ENCODE results near the gene HSPA12A.
A peak's percentile ranks its signal among the peaks of the same experiment; 100 is the strongest.

Gene HSPA12A

DNA sequence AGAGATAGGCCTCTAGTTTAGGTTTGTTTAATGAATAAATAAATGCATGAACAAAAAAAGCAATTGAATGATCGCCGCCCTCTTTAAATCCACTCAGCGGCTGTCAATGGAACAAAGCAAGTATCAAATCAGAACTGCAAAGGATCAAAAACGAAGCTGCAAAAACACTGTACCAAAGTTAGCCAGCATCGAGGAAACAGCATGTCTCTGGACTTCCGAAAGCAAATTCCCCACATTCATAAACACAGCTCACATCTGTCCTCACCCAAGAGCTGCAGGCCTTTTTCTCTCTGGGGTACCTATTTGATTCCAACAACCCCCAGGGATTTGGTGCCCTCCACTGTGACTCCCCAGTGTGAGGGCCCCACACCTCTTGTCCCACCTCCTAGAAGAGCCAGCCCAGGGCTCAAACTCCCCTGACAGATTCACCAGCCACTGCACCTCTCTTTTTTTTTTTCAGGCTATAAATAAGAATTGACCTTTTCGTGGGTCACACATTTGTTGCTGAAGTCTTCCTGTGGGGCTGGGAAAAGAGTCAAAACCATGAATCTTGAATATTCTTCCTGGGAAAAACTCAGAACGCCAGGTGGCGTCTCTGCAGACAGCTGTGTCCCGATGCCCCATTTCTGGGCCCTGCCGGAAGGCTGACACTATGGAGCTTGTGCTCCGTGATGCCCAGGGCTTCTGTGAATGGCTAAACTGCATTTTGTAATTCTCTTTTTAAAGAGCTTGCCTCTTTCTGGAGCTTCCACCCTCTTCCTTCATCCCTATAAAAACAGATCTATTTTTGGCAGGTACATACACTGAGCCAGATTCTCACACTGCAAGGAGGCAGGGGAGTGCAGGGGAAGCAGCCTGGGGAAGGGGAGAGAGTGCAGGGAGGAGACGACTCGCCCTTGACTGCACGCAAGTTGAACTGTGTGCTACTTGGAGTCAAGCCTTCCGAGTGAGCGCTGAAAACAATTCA, 51.7 kb downstream of the HSPA12A start:
- no peak for DNase-seq

DNA sequence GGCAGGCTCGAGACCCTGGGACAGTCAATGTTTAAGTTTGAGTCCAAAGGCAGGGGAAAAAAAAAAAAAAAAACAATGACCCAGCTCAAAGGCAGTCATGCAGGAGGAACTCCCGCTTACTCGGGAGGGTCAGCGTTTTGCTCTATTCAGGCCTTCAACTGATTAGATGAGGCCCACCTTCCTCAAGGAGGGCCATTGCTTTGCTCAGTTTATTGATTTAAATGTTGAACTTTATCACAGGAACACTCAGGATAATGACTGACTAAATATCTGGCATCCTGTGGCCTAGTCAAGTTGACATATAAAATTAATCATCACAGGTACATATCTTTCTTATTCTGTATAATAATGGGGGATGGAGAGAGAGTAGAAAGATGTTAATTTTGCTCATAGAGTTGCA, 52.6 kb downstream of the HSPA12A start:
- DNase-seq: no peak

DNA sequence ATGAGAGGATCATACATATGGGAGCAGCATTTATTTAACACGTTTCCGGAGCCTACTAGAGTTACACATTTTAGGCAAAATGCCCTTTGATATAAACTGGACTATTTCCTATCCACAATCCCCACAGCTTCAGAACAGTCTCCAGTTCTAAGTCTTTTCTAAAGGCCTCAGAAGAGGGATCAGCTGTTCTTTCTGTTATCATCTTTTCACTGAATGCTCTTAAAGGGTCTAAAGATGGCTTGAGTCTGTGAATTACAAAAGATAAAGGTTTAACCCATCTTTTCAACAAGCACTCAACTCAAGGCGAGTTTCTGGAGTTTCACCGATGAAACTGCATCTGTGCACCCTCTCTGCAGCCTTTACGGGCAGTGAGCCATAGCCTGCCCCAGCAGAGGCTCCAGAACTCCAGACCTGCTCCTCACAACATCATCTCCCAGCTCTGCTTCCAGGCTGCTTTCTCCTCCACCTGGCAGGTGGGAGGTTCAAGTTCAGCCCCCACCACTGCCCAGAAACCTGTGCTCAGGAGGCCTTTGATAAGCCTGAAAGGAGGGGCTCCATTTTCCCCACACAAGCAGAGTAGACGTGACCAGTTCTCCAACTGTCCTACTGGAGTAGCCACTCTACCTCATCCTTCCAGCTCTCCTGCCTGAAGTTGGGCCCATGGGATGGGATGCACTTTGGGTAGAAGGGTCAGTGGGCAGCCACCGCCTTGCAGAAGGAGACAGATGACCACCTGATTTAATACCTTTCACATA, 53.4 kb downstream of the HSPA12A start:
- DNase-seq: no peak

DNA sequence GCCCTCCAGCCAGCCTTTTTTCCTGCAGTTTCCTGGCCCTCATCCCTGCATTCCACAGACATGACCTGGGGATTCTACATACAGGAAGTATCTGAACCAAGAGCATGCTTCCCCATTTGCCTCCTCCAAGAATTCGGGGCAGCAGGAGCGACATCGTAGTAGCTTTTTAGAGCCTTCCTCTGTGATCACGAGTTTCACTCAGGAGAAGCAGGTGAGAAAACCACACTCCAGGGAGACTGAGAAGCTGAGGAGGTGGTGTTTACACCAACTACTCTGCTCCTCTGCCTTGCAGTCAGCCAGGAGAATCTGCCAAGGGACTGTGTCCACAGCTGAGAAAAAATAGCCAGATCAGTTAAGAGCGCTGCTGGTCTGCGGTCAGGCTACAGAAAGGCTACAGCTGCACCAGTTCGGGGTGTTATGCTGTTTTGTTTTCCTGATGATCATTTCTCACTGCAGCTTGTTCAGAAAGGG, 54.1 kb downstream of the HSPA12A start:
- DNase-seq: peak; percentile 75

DNA sequence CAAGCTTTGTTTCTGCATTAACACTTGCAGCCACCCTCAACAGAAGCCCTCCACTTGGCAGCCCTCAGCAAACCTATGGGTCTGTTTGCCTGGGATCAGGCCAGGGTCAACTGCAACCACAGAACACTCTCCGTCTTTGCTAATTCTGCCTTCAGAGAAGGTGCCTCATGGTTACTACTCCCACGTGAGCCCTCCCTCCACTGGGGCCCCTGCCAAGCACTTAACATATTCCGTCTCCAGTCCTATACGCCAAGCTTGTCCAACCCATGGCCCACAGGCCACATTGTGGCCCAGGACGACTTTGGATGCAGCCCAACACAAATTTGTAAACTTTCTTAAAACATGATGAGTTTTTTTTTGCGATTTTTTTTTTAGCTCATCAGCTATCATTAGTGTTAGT, 54.7 kb downstream of the HSPA12A start:
- DNase-seq: no peak

DNA sequence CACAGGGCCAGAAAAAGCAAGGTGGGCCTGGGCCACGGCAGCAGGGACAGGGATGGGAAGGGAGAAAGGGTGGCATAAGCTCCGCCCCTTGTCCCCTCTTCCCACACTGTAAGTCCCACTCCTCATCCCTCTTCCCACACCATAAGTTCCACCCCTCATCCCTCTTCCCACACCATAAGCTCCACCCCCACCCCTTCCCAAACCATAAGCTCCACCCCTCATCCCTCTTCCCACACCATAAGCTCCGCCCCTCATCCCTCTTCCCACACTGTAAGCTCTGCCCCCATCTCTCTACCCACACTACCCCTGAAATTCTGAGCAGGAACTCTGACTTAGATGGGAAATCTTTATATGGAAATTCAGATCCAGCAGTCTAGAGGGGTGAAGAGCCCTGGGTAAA, 55.7 kb downstream of the HSPA12A start:
- DNase-seq: no peak

DNA sequence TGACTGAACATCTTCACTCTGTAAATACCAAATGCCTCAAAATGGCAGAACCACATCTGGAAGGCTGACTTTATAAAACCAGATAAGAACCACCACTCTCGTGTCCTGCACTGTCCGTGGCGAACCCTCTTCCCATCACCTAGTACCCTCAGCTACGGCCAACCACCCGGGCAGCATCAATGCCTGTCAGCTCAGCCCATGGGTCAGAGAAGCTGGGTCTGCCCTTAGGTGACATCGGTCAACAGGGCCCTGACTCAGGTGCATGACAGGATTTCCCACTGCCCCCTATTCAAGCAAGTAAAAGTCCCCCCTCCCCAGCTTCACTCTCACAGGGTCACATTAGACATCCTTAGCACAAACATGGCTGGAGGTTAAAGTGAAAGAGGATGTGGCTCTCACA, 56.6 kb downstream of the HSPA12A start:
- no peak for DNase-seq

DNA sequence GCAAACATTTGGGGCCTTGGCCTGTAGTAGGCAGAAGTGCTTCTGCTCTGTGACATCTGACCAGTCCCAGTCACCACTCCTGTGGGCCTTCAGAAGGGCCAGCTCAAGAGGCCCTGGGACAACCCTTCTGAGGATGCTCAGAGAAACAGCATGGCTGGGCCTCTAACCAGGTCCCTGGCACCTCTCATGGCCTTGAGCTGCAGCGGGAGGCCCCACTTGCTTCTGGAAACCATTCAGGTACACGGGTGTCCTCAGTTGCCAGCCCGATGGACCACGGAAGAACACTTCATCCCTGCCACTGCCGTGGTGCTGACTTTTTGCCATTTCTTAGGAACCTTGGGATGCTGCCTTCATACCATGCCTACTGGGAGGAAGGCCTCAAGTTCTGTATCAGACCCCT, 57.6 kb downstream of the HSPA12A start:
- DNase-seq: no peak

DNA sequence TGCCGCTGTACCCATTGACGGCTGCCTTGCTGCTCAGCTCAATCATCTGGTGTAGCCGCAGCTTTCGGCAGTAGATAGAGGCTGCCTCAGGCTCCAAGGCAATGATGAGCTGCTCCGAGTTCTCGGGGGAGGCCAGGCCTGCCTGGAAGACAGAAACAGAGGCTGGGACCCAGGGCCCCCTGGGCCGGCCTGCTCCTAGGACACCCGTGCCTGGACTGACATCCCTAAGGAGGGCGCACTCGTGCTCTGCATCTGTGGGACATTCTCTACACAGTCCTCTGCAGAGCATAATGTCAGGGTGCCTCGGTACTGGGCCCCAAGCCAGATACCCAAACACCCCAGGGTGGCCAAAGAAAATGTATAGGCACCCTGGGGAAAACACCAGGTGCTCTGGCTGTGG, 58.5 kb downstream of the HSPA12A start:
- DNase-seq: no peak

DNA sequence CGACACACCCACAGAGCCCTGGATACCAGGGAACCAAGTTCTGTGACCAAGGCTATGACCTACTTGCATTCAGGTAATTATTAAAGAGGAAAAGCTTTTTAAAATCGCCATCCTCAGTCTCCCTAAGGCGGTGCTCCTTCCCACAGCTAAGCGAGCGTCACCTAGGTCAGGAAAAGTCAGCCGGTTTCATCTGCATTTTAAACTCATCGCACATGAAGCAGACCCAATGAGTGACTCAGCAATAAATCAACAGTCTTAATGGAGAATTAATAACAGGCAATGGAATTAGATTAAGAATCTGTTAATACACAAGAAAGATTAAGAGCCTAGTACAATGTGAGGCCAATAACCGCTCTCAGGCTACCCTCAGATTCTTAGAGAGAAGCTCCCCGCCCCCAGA, 59.2 kb downstream of the HSPA12A start:
- DNase-seq: no peak

DNA sequence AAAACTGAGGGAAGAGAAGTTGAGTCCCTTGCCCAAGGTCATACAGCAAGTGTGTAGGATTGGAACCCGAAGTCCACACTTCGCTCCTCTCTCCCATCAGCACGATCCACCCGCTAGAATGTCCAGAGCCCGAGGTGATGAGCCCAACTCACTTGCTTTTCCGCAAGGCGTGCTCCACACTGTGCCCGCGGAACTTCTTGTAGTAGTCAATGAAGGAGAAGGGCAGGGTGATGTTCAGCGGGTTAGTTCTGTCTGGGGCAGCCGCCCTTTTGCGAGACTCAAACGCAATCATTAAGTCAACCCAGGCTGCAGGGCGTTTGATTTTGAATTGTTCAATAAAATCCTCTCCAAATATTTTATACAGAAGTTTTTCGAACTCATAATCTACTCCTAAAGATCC, 63.0 kb downstream of the HSPA12A start:
- DNase-seq: no peak

DNA sequence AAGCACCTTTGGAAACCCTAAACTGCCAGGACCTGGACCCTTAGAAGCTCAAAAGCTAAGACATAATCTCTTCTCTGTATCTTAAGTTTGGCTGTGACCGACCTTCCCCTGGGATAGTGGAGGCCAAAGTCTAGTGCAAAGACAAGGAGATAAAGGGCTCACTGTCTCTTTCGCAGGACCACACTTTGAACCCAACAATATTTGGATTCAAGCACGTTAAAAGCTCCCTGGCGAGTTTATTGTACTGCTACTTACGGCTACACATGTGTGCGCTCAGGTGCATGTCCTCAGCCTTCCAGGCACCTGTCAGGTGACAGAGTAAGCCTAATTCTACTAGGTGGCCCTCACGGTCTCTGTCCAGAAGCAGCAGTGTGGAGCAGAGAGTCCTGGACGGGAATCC, 65.7 kb downstream of the HSPA12A start:
- DNase-seq: no peak

DNA sequence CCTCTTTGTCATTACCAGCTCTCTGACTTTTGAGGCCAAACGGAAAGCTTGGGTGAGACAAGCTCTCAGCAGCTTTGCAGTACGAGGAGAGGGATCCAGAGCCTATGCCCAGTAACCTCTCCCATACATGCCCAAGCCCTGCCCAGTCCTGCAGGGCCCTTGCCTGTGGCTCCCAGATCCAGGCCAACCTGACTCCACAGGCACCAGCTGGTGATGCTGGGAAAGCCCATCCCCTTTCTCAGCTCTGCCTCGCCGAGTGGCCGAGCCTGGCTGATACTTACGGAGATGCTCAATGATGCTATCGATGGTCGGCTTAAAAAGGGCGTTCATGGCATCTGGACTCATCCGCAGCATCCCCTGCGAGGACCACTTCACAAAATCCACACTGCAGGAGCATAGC, 66.2 kb downstream of the HSPA12A start:
- DNase-seq: no peak

DNA sequence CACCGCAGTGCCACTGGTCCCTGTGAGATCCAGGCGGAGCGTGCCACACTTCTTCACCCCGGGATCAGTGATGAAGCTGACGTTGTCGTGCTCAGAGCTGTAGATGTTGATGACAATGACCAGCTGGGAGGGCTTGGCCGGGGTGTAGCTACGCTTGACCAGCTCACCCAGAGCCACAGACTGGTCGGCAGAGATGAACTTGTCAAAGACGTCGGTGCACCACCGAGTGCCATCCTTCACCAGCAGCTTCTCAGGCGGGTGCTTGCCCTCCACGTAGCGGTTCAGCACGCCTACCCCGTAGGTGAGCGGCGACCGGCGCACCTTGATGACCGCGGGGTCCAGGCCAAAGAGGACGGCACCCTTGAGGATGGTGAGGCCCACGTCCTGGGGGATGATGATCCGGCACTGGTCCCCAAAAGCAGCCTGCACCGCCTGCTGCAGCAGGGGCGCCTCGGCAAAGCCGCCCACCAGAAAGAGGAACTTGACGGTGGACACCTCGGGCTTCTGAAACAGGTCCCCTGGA, 67.4 kb downstream of the HSPA12A start:
- DNase-seq: no peak

DNA sequence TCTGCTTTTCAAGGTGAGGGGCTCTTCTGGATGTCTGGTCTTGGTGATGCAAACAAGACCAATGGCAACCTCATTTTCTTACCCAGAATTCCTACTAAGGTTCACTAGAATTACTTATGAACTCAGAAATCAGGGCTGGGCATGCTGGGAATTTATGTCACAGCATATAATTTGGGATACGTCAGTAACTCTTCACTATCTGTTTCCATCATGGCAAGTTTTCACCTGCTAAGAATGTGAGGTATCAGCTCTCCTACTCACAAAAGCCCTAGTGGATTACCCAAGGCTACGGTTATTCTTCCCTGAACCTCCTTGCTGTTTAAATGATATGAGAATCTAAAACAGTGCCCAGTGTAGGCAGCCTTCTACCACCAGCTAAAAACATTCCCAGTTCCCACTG, 68.5 kb downstream of the HSPA12A start:
- no peak for DNase-seq

DNA sequence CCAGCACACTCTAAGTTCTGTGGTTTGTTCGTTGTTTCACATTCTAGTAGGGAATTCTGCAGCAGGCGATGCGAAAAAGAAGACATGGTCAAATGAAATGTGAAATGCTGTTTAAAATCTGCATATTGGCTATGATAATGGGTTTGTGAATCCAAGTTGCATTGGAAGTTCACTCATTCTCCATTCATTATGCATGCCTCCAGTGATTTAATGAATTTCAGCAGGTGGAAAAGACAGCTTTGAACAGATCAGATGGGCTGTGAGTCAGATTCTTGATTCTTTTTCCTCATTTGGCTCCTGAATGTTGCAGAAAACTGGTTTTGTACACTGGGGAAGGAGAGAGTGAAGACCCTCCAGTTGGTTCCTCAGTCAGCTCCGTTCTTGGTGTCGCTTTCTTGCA, 69.5 kb downstream of the HSPA12A start:
- no peak for DNase-seq

DNA sequence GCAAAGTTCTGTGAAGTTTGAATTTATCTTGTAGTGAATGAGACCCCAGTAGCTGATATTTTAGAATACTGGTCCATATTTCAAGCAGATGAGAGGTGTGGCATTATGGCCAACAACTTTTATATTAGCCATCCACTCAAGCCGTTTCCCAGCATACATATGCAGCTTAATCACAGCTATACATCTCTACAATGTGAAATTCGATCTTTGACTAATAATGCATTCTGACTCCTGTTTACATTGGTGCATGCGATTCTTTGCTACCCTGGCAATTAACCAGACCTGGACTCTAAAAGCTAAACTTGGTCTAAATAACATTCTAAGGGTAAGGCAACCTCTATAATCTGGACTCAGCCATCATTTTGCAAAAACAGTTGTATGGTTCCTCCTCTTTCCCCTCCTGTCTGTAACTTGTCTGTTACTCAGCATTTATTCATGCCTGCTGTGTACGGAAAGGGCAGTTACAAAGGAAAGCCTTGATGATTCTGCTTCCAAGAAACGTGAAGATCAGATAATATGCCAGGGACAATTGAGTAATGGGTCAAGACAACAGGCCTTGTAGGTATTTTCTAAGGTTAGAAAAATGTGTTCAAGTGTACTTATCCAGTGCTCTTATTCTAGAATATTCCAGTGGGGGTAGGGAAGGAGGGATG, 71.0 kb downstream of the HSPA12A start:
- DNase-seq: no peak

DNA sequence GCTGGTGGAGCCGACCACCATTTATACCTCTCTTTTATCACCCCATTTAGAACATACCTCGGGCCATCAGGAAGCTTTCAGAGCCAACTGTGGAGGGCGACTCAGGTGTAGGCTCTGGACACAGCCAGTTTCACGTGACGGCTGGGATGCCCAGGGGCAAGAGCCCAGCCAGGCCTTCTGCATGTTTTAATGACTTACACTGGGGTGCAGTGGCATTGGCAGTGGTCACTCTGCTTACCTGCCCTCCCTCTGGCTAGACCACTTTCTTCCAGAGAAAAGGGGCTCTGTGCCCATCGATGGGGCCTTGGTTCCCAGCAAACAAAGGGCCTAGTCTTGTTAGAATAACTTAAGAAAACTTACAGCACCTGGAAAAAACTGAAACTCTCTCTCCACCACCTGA, 71.7 kb downstream of the HSPA12A start:
- no peak for DNase-seq

DNA sequence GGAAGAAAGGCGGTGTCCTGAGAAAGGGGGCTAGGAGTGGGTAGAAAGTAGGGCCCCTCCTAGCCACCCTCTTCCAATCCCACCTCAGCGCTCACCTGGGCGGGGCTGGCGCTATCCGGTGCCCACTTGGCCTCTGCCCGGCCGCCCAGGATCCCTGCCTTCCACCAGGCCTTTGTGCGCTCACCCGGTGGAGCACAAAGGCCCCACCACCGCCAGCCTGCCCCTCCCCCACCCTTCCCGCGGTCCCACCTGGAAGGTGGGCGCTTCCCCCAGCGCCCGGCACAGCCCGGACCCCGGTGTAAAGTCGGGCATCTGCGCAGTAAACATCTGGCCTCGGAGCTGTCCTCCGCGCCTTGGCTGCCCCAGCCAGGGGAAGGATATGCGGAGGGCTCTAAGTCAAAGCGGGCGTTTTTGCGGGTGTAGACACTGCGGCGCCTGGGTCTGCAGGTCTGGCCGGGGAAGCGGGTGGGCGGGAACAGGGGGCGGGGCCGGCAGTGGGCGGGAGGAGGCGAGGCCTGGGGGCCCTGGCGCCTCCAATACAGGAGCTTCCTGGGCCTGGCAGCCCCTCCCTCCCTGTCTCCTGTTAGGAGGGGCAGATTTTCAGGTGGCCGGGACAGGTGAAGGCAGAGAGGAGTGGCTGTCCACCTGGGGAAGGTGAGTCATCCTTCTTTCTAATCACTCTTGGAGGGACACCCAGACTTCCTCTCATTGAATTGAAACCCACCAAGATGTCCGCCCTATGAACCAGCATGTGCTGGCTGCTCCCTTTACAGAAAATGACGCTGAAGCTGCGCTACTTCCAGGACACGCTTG, 72.3 kb downstream of the HSPA12A start:
- no peak for DNase-seq

DNA sequence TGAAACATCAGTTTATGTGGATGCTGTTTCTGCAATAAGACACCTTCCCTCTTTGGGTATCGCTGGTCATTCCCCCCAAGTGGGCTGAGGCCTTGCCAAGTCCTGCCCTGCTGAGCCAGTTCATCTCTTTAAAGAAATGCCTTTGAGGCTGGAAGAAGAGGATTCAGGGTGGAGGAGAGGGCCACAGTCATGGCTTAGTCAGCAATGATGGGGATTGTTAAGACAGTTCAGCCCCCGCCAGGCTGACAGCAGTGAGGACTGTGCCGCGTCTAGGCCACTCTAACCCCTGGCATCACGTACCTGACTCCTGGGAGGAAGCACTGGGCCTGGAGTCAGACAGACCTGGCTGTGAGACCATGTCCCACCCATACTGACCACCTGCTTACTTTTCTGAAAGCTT, 73.3 kb downstream of the HSPA12A start:
- DNase-seq: no peak

DNA sequence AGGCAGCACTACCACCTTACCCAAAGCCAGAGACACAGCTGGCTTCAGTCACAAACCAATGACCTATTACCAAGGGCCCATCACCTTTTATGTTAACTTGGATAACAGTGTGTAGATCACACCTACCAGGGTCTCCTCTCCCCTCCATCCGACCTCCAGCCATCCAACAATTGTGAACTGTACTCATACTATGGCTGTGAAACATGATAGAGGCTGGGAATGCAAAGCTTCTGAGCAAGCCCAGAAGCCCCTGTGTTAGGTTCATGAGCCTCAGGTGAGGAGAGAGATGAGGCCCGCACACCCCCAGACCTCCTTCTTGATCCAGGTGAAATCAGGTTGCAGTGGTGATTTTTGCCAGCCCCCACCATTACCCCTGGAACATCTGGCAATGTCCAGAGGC, 73.9 kb downstream of the HSPA12A start:
- DNase-seq: no peak

DNA sequence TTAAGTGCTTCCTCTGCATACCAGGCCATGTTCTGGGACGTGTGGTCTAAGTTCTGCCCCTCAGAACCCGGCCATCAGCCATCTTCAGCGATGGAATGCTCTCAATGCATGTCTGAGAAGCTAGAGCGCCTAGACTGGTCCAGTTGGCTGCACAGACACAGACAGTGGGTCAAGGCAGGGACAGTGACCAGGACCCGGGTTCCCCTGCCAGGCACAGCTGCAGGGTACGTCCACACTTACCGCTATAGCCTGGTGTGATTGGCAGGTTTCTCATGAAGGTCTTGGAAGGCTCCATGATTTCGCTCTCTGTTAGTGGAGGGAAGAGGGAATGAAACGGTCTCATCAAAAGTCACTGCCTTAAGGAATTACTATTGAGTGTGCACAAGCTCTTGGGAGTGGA, 74.3 kb downstream of the HSPA12A start:
- DNase-seq: no peak

All from EL (cell line).